ENCODE data around the gene SFPQ.
"Not testable (repeated sequence)": the region's sequence is repeated elsewhere in the genome, so short reads cannot be mapped to it uniquely, and the experiment has no call there.

Gene SFPQ

GRCh38 chr1:35188578-35189392, 4.2 kb downstream of the SFPQ start:
- no peak for DNase-seq (ENCODE audit: low read depth in 1 of 2, low spot score in 1 of 2)

- DNase-seq (ENCODE audit: low read depth in 1 of 2, low spot score in 1 of 2), result no peak
Measured at GRCh38 chr1:35187816-35188342, 5.1 kb downstream of the SFPQ start.

DNA sequence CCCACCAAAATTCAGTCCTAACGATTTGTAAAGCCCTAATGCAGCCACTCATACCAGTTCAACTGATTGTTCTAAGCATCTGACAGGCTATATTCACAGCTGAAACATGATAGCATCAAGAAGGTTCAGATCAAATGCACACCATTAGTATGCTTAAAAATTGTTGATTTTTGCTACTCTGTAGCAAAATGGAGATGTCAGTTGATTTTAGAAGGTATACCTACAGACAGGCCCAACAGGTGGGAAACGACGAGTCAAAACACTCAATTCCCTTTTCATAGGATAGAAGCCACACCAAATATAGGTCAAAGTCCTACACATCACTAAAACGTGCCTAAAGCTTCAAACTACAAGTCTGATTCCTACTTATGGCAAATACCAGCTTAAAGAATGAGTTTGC, 6.7 kb downstream of the SFPQ start:
- no peak for DNase-seq (ENCODE audit: low read depth in 1 of 2, low spot score in 1 of 2)

DNA sequence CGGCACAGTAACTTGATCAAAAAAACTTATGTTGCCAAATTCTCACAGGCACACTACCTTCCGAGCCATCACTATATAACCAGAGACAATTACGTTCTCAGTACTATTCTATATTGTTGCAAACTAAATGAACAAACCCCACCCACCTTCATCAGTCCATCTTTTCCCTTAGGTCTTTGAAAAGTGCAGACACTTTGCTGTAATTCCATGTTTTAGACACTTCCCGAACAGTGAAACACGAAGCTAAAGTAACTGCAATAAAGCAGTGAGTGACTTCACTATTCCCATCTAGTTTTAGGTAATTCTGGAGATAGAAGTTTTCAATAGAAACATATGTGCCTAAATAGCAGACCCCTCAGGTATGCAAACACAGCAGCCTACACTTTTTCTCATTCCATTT, 7.7 kb downstream of the SFPQ start:
- DNase-seq (ENCODE audit: low read depth in 1 of 2, low spot score in 1 of 2), result no peak

- DNase-seq (ENCODE audit: low read depth in 1 of 2, low spot score in 1 of 2), result no peak
Measured at GRCh38 chr1:35184495-35185199, 8.3 kb downstream of the SFPQ start.

GRCh38 chr1:35181790-35182455, 11.0 kb downstream of the SFPQ start:
- DNase-seq (ENCODE audit: low read depth in 1 of 2, low spot score in 1 of 2), result no peak

DNA sequence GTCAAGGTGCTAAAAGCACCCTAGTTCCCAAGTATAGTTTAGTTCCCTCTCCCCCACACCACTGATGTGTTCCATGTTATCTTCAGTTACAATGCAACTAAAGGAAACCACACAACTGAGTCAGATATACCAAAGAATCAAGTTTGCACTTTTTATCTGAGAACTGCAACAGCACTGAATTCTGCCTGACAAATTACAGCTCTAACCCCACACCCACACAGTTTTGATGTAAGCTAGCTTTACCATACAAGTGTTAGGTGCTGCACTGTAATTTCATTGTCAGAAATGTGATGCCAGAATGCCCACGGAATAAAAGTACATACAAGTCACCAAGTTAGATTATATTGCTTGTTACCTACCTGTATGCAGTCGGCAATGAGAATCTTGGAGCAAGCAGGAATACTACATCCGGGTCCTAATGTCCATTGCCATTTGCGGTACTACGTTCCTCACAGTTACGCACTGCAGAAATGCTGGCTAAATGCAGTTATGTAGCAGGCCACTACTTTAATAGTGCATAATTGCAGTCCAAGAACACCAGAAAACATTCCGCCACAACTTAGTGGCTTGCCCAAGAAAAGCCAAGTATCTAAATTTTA, 12.1 kb downstream of the SFPQ start:
- no peak for DNase-seq (ENCODE audit: low read depth in 1 of 2, low spot score in 1 of 2)

DNA sequence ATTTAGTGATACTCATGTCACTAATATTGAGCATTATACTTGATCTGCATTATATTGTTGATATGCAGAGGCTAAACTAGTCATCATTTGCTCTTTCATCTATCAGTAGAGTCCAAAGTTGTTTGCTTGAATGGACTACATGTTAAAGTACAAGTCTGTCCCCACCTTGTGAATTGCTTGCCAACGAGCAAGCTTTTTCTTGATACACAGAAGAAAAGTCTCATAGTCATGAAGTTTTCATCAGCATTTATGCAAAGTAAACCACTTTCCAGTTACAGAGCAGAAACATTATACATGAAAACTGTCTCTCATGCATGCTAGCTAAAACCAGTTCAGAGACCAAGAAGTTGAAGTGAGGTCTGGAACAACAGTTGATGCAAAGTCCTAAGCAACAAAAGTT, 13.0 kb downstream of the SFPQ start:
- DNase-seq (ENCODE audit: low read depth in 1 of 2, low spot score in 1 of 2), result no peak

- DNase-seq (ENCODE audit: low read depth in 1 of 2, low spot score in 1 of 2), result no peak
Measured at GRCh38 chr1:35178874-35179380, 14.0 kb downstream of the SFPQ start.

DNA sequence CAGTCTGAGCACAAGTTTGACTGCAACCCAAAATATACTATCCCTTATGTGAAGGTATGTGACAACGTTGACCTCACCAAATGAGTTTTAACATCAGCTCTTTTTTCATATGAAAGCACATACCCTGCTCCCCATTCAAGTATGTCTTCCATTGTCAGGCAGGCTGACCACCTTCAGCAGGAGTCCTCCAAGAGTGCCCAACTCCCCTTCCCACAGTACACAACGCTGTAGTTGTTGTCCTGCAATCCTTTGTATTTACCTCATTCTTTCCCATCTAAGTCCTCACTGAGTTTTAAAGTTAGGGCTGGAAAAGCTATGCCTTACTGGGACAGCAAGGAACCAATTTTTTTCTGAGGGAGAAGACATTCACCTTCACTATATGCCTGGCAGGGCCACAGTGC, 14.7 kb downstream of the SFPQ start:
- no peak for DNase-seq (ENCODE audit: low read depth in 1 of 2, low spot score in 1 of 2)

DNA sequence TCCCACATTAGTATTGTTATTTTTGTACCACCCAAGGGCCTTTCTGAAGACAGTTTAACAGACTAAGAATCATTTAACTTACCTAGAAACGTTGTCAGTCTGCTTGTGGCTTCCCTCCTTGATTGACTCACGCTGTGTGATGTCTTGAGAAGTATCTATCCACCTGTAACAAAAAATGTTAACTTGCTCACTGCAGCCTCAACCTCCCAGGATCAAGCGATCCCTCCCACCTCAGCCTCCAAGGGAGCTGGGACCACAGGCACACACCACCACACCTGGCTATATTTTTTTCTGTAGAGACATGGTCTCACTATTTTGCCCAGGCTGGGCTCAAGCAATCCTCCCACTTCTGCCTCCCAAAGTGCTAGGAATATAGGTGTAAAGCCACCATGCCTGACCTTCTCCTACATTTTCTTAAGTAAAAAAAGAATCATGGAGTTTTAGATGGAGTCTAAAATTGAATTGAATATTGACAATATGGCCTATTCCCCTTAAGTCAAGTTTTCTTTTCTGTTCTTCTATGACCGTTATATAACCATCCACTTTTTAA, 15.6 kb downstream of the SFPQ start:
- DNase-seq (ENCODE audit: low read depth in 1 of 2, low spot score in 1 of 2), result no peak

GRCh38 chr1:35175602-35176001, 17.3 kb downstream of the SFPQ start:
- no peak for DNase-seq (ENCODE audit: low read depth in 1 of 2, low spot score in 1 of 2)

GRCh38 chr1:35175098-35175576, 17.8 kb downstream of the SFPQ start:
- DNase-seq (ENCODE audit: low read depth in 1 of 2, low spot score in 1 of 2), result no peak

GRCh38 chr1:35173909-35174540, 18.9 kb downstream of the SFPQ start:
- no peak for DNase-seq (ENCODE audit: low read depth in 1 of 2, low spot score in 1 of 2)

DNA sequence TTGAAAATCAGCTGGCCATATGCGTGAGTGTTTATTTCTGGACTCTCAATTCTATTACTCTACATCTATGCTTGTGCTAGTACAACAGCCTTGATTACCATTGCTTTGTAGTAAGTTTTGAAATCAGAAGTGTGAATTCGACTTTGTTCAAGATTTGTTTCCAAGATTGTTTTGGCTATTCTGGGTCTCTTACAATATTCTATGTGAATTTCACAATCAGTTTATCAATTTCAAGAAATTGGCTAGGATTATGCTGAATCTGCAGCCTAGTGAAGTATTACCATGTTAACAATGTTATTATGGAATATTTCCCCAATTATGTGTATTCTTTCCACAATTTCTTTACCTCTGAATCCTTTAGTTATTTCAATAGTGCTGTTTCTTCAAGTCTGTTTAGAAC, 19.5 kb downstream of the SFPQ start:
- DNase-seq (ENCODE audit: low read depth in 1 of 2, low spot score in 1 of 2), result no peak

DNA sequence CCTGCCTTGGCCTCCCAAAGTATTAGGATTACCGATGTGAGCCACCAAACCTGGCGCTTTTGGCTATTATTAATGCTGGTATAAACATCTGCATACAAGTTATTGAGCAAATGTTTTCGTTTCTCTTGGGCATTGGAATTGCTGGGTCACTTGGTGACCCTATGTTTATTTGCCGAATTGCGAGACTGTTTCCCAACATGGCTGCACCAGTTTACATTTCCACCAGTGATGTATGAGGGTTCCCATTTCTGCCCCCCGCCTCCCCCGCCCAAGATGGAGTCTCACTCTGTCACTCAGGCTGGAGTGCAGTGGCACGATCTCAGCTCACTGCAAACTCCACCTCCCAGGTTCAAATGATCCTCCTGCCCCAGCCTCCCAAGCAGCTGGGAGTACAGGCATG, 20.9 kb downstream of the SFPQ start:
- no peak for DNase-seq (ENCODE audit: low read depth in 1 of 2, low spot score in 1 of 2)

DNA sequence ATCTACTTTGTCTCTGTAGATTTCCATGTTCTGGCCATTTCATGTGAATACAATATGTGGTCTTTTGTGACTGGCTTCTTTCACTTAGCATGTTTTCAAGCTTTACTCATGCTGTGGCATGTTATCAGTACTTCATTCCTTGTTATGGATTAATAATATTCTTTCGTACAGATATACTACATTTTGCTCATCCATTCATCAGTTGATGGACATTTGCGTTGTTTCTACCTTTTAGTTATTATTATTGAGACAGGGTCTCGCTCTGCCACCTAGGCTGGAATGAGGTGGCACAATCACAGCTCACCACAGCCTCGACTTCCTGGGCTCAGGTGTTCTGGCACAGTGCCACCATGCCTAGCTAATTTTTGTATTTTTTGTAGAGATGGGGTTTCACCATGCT, 21.4 kb downstream of the SFPQ start:
- no peak for DNase-seq (ENCODE audit: low read depth in 1 of 2, low spot score in 1 of 2)

DNA sequence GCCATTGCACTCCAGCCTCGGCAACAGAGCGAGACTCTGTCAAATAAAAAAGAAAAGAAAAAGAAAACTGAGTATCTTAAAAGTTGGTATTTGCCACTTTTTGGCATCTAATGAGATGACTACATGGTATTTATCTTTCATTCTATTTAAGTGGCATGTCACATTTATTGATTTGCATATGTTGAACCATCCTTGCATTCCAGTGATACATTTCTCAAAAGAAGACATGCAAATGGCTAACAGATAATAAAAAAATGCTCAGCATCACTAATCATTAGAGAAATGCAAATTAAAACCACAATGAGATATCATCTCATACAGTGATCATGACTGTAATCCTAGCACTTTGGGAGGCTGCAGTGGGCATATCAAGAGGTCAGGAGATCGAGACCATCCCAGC, 28.1 kb downstream of the SFPQ start:
- no peak for DNase-seq (ENCODE audit: low read depth in 1 of 2, low spot score in 1 of 2)

- DNase-seq (ENCODE audit: low read depth in 1 of 2, low spot score in 1 of 2), result no peak
Measured at GRCh38 chr1:35151220-35151619, 41.7 kb downstream of the SFPQ start.

GRCh38 chr1:35145892-35146549, 46.9 kb downstream of the SFPQ start:
- DNase-seq (ENCODE audit: low read depth in 1 of 2, low spot score in 1 of 2), result not testable (repeated sequence)

Measured in activated T-helper 1 cell treated with anti-CD3 and anti-CD28 coated beads, Interleukin-2, amount 50 U/mL, for 16 hours (primary cell).